GM12878 (cell line): Measurements from ENCODE around the gene ZBTB24. TPM values are rescaled to one million over a fixed set of nuclear protein-coding genes. Genes with fewer than 3 reads are reported as not detected.

ENCODE experiments used
- ATAC-seq: fragments of 200-7000 bp; cut with Tn5 transposase; 3 replicates; pipeline ENCODE4 v1.9.1; 2020; ENCODE audit warnings: mild to moderate bottlenecking, moderate library complexity
- BruUV-seq: library from RNA; stranded (reverse); fragments of 400-500 nt; replicated peaks from 2 replicates; lab custom pipeline; 2021; lab: Mats Ljungman, UMichigan
- CTCF ChIA-PET: fragments of 300-600 bp; sonication (Branson Sonifier 250); formaldehyde crosslinking; extraction: SDS; loops from one replicate; lab custom pipeline; 2021; ENCODE audit warnings: inconsistent platforms; lab: Yijun Ruan, JAX
- POLR2A ChIA-PET: fragments of 350-600 bp; formaldehyde crosslinking; extraction: SDS; loops from one replicate; lab custom pipeline; 2021; ENCODE audit warnings: inconsistent platforms; lab: Charles Lee
- RAD21 ChIA-PET: fragments of 300-600 bp; sonication (Branson Sonifier 250); formaldehyde crosslinking; loops from one replicate; lab custom pipeline; 2023; ENCODE audit warnings: antibody characterized with exemption; ENCODE audit not compliant: unreplicated experiment; lab: Charles Lee
- SMC1A ChIA-PET: fragments of 300-600 bp; sonication (Branson Sonifier 250); formaldehyde crosslinking; loops from one replicate; lab custom pipeline; 2023; ENCODE audit not compliant: unreplicated experiment, uncharacterized antibody; lab: Charles Lee
- DNase-seq: peaks from one replicate; pipeline ENCODE4 v3.0.0-alpha.2; 2011; ENCODE audit warnings: low read depth, low spot score
- FAIRE-seq: peaks from 3 replicates; lab custom pipeline; 2011; peaks lifted over from hg19 to GRCh38; lab: Jason Lieb, UNC
- H2AFZ ChIP-seq: 2 replicates; pipeline ENCODE4 v1.6.0; 2011; ENCODE audit warnings: low read depth, low read length, control low read depth; ENCODE audit not compliant: control insufficient read depth
- H3K27ac ChIP-seq: 2 replicates; pipeline ENCODE4 v1.5.1; 2011; ENCODE audit warnings: control low read depth; ENCODE audit not compliant: control insufficient read depth, insufficient read depth
- H3K27me3 ChIP-seq, 2 experiments: replicated peaks in 1 of 2; 2 replicates each; pipeline versions ENCODE4 v1.6.0 to v1.6.1; 2011; ENCODE audit warnings: low read length in 1 of 2; ENCODE audit not compliant: control insufficient read depth in 2 of 2, insufficient read depth in 2 of 2
- H3K36me3 ChIP-seq, 2 experiments: 2 replicates each; pipeline ENCODE4 v1.5.1; 2011; ENCODE audit warnings: low read length in 1 of 2; ENCODE audit not compliant: control insufficient read depth in 2 of 2, insufficient read depth in 2 of 2
- H3K4me1 ChIP-seq: 2 replicates; pipeline ENCODE4 v1.6.1; 2011; ENCODE audit warnings: mild to moderate bottlenecking, low read length, moderate library complexity, mixed read lengths; ENCODE audit not compliant: control insufficient read depth, insufficient read depth
- H3K4me2 ChIP-seq: 2 replicates; pipeline ENCODE4 v1.6.0; 2011; ENCODE audit warnings: control low read depth; ENCODE audit not compliant: control insufficient read depth, insufficient read depth
- H3K4me3 ChIP-seq: fragments of 200-600 bp; sonication (generic); 2 replicates; pipeline ENCODE4 v1.5.1; 2016
- H3K79me2 ChIP-seq: 2 replicates; pipeline ENCODE4 v1.6.0; 2011; ENCODE audit warnings: low read length; ENCODE audit not compliant: control insufficient read depth, insufficient read depth
- H3K9ac ChIP-seq: 2 replicates; pipeline ENCODE4 v1.8.0; 2011; ENCODE audit warnings: low read length, control low read depth, mixed read lengths; ENCODE audit not compliant: control insufficient read depth, insufficient read depth
- H3K9me3 ChIP-seq: replicated peaks from 3 replicates; pipeline ENCODE4 v1.5.1; 2011; ENCODE audit warnings: mild to moderate bottlenecking, low read length; ENCODE audit not compliant: control insufficient read depth, insufficient read depth
- H4K20me1 ChIP-seq: 2 replicates; pipeline ENCODE4 v1.6.0; 2011; ENCODE audit not compliant: control insufficient read depth, insufficient read depth
- EED ChIP-seq: sonication (generic); IDR thresholded peaks from 2 replicates; pipeline ENCODE4 v1.6.1; 2016; ENCODE audit warnings: antibody characterized with exemption, low read depth
- EZH2 ChIP-seq: IDR thresholded peaks from 2 replicates; pipeline ENCODE4 v1.6.1; 2012; ENCODE audit warnings: low read depth, mild to moderate bottlenecking, control low read depth, inconsistent platforms, low read length, borderline replicate concordance; ENCODE audit not compliant: control insufficient read depth
- MXI1 ChIP-seq: fragments of 150-350 bp; IDR thresholded peaks from 2 replicates; pipeline ENCODE4 v1.6.1; 2011; ENCODE audit warnings: low read depth, mild to moderate bottlenecking, inconsistent platforms, low read length, improper control_type of control experiment
- PAX5 ChIP-seq: IDR thresholded peaks from 2 replicates; pipeline ENCODE4 v1.6.1; 2011; ENCODE audit warnings: low read depth, low read length, borderline replicate concordance
- SKIL ChIP-seq: fragments of 450-650 bp; IDR thresholded peaks from 2 replicates; pipeline ENCODE4 v1.6.1; 2017; ENCODE audit warnings: mild to moderate bottlenecking, low read depth, inconsistent platforms; ENCODE audit not compliant: poor library complexity, severe bottlenecking
- SPI1 ChIP-seq: IDR thresholded peaks from 2 replicates; pipeline ENCODE4 v1.6.1; 2011; ENCODE audit warnings: low read depth, mild to moderate bottlenecking, low read length, moderate library complexity, borderline replicate concordance; ENCODE audit not compliant: insufficient read depth
- SUPT20H ChIP-seq: IDR thresholded peaks from 2 replicates; pipeline ENCODE4 v1.6.1; 2011; ENCODE audit warnings: low read depth, mild to moderate bottlenecking, low read length, moderate library complexity, borderline replicate concordance; ENCODE audit not compliant: control insufficient read depth
- TARDBP ChIP-seq: IDR thresholded peaks from 2 replicates; pipeline ENCODE4 v1.6.1; 2016; ENCODE audit warnings: borderline replicate concordance
- WGBS: methylation state at CpG from one replicate; pipeline ENCODE4 v1.1.6; 2016; ENCODE audit warnings: low lambda C conversion rate; ENCODE audit not compliant: insufficient replicate concordance, insufficient coverage; ENCODE audit errors: missing lambda C conversion rate; 5-methylcytosine and 5-hydroxymethylcytosine counted together
- in situ Hi-C: fragments of 300-500 bp; cut with MboI; formaldehyde crosslinking; loops from 9 replicates; pipeline ENCODE4 v1.14.3; 2018; ENCODE audit warnings: mixed read lengths
- intact Hi-C: fragments of 100-400 bp; cut with micrococcal nuclease; formaldehyde crosslinking; loops from one replicate; pipeline ENCODE4 v1.14.2; 2022; ENCODE audit not compliant: unreplicated experiment
- polyA plus RNA-seq, 11 experiments: library from polyadenylated mRNA; depleted of rRNA in 4 of 11; unstranded in 6 of 11; stranded (reverse) in 5 of 11; fragments of >200 nt; fragmentation: Nextera tagmentation in 4 of 11; fragmentation: Illumina TruSeq in 1 of 11; extraction: Ambion mirVana in 4 of 11; extraction: Trizol in 1 of 11; gene quantifications; 1 replicate in 1 of 11; 2 replicates in 10 of 11; pipeline versions ENCODE4 v1.2.1 to v1.2.3, GENCODE V29; 2011 to 2016; ENCODE audit warnings: inconsistent platforms in 2 of 11, missing spikeins in 2 of 11, low read depth in 1 of 11
- total RNA-seq, 4 experiments: library from RNA; depleted of rRNA in 3 of 4; stranded (reverse); fragments of >200 nt in 3 of 4; fragmentation: Illumina TruSeq in 1 of 4; extraction: Trizol in 1 of 4; gene quantifications; 2 replicates each; pipeline versions ENCODE4 v1.2.1 to v1.2.3, GENCODE V29; 2013 to 2021

ZBTB24 gene
- total and polyA plus RNA-seq, 10 of the 15 experiments (the other 5 are each of a cell fraction or from before 2014, with no cell fraction given) = 2.9 to 17.7 (median 8.5) TPM

GRCh38 chr6:109460161-109460829 is 22.7 kb downstream of the ZBTB24 start:
- Histone ChIP-seq H2AFZ (no peak overlapping the region), H3K9me3 (no peaks in the 10 kb centered on the region; the same call in 1 of the 3 replicates), H3K79me2 (peaks cover 35% of the 10 kb centered on the region), H3K36me3 (peaks cover 0 to 18% of the 10 kb centered on the region in 2 experiments; a peak in 2 of 4 replicates), H3K4me1 (peaks cover 38% of the 10 kb centered on the region), H3K4me2 (peak overlapping the region; percentile 36; the same call in 1 of the 2 replicates), H4K20me1 (no peaks in the 10 kb centered on the region), H3K4me3 (no peak overlapping the region), H3K9ac (no peak overlapping the region), H3K27ac (peak overlapping the region; percentile 75), H3K27me3 (no peaks in the 10 kb centered on the region)
- ChIA-PET RAD21 (interaction anchor here (0.6 to 10.1 kb wide), 6 partner anchors 12 to 46 kb away, joined by 3 to 97 read pairs (median 8); partner anchors contain the start of genes PPIL6, SMPD2 and ZBTB24), SMC1A (interaction anchor here (0.9 to 10.1 kb wide), 7 partner anchors 9 to 78 kb away, joined by 3 to 148 read pairs (median 6); partner anchors contain the start of genes CD164 and ZBTB24), CTCF (interaction anchor here (0.7 to 5.2 kb wide), 6 partner anchors 9 to 74 kb away, joined by 3 to 35 read pairs (median 6); partner anchors contain the start of gene ZBTB24), POLR2A (interaction anchor here (0.6 to 13.1 kb wide), 4 partner anchors 18 to 377 kb away, joined by 4 to 132 read pairs (median 4); partner anchors contain the start of gene ZBTB24)
- DNase-seq (no peak), FAIRE-seq (peak; percentile 47), ATAC-seq (no peak)
- no TSS peak for BruUV-seq
- in situ Hi-C loops (no loop called here), intact Hi-C loops (no loop called here)
- WGBS = 96% methylated on average over 2 of the region's 3 CpGs
- TF ChIP-seq TARDBP (no peak), SUPT20H (no peak), EED (no peak), MXI1 (no peak), PAX5 (no peak), SKIL (no peak), EZH2 (no peak), SPI1 (no peak)
